Erythroblast (primary cell): ENCODE results near the gene GAS2L1.

ENCODE experiments used
- GATA1 ChIP-seq: IDR thresholded peaks from 2 replicates; pipeline ENCODE4 v1.6.1; 2011; ENCODE audit warnings: low read depth, mild to moderate bottlenecking, control low read depth, low read length, moderate library complexity
- POLR2A ChIP-seq: IDR thresholded peaks from 2 replicates; pipeline ENCODE4 v1.6.1; 2011; ENCODE audit warnings: mild to moderate bottlenecking, low read length

DNA sequence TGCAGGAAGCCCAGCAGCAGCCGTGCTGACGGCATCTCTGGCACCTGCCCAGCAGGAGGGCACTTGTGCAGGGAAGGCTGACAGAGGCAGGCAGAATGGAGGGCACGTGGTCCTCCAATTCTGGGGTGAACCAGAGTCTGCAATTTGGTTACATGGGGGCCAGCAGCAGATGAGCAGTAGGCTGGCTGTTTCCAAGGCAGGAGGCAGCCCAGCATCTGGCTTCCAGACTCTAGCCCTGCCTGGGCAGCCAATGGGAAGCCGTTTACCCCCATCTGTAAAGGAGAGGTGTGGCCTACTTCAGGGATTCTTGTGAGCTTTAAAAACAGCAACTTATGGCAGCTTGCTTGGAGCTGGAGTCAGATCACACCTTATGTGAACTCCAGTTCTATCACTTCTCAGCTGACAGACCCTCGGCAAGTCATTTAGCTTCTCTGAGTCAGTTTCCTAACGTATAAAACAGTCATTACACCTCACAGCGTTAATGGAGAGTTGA, 36.9 kb downstream of the GAS2L1 start:
- no peak for TF ChIP-seq POLR2A
- TF ChIP-seq GATA1 = no peak
